ENCODE results near the gene GTF3C5.
"Not testable (repeated sequence)": the region's sequence is repeated elsewhere in the genome, so short reads cannot be mapped to it uniquely, and the experiment has no call there.

Gene GTF3C5

DNA sequence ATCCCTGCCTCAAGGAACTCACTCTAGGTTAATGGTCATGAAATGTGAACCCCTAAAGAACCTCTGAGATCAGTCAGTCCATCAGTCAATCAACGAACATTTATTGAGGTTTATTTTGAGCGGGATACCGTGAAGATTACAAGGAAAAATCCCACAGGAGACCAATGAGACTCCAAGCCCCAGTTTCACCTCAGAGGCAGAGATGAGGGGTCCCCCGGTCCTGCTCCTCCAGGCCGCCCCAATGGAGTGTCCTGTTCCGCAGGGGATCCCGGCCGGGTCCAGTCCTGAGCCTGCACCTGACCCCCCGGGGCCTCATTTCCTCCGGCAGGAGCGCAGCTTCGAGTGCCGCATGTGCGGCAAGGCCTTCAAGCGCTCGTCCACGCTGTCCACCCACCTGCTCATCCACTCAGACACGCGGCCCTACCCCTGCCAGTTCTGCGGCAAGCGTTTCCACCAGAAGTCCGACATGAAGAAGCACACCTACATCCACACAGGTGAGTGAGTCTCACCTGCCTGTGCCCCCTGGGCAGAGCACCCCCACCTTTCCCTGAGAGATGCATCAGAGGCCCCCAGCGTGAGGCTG lies 41.3 kb upstream of the GTF3C5 start:
- Histone ChIP-seq H3K36me3 (no peaks in the 10 kb centered on the region), H3K27ac (no peak overlapping the region), H3K4me3 (ENCODE audit: low read depth, low read length) (no peak overlapping the region), H3K9me3 (ENCODE audit: severe bottlenecking) (no peaks in the 10 kb centered on the region), H3K27me3 (ENCODE audit: insufficient read depth, low read depth, severe bottlenecking) (no peaks in the 10 kb centered on the region)
- DNase-seq: no peak
- TF ChIP-seq, protein P1, sequence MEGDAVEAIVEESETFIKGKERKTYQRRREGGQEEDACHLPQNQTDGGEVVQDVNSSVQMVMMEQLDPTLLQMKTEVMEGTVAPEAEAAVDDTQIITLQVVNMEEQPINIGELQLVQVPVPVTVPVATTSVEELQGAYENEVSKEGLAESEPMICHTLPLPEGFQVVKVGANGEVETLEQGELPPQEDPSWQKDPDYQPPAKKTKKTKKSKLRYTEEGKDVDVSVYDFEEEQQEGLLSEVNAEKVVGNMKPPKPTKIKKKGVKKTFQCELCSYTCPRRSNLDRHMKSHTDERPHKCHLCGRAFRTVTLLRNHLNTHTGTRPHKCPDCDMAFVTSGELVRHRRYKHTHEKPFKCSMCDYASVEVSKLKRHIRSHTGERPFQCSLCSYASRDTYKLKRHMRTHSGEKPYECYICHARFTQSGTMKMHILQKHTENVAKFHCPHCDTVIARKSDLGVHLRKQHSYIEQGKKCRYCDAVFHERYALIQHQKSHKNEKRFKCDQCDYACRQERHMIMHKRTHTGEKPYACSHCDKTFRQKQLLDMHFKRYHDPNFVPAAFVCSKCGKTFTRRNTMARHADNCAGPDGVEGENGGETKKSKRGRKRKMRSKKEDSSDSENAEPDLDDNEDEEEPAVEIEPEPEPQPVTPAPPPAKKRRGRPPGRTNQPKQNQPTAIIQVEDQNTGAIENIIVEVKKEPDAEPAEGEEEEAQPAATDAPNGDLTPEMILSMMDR (IDR thresholded peaks at IDR 0.05; ENCODE audit: low read depth, low read length): no peak

DNA sequence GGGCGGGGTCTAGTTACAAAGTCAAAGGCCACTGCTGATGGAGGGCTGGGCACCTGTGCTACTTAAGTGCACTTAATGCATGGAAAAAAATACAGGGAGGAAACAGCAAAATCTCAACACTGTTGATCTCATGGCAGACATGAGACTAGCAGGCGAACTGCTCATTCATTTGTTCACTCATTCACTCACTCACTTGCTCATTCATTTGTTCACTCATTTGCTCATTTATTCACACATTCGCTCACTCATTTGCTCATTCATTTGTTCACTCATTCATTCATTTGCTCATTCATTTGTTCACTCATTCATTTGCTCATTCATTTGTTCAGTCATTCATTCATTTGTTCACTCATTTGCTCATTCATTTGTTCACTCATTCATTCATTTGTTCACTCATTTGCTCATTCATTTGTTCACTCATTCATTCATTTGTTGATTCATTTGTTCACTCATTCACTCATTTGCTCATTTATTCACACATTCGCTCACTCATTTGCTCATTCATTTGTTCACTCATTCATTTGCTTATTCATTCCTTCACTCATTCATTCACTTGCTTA lies 40.7 kb upstream of the GTF3C5 start:
- H3K36me3 ChIP-seq; H3K9me3 ChIP-seq (ENCODE audit: severe bottlenecking); DNase-seq; H3K27me3 ChIP-seq (ENCODE audit: insufficient read depth, low read depth, severe bottlenecking); H3K27ac ChIP-seq; H3K4me3 ChIP-seq (ENCODE audit: low read depth, low read length): not testable (repeated sequence)

DNA sequence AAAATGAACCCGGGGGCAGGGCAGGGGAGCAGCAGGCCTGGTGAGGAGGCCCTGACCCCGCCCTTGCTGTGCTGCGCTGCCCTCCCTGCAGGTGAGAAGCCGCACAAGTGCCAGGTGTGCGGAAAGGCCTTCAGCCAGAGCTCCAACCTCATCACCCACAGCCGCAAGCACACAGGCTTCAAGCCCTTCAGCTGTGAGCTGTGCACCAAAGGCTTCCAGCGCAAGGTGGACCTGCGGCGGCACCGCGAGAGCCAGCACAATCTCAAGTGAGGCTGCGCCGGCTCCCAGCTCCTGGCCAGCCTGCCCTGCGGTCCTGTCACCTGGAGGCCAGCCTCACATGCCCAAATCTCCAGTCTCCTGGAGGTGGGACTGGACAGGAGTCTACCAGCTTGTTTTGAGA lies 40.0 kb upstream of the GTF3C5 start:
- TF ChIP-seq, protein P1 (IDR thresholded peaks at IDR 0.05; ENCODE audit: low read depth, low read length): no peak
- DNase-seq: no peak
- H3K27me3 ChIP-seq (ENCODE audit: insufficient read depth, low read depth, severe bottlenecking): no peaks in the 10 kb centered on the region
- no peaks in the 10 kb centered on the region for H3K9me3 ChIP-seq (ENCODE audit: severe bottlenecking)
- H3K4me3 ChIP-seq (ENCODE audit: low read depth, low read length): no peak overlapping the region
- no peaks in the 10 kb centered on the region for H3K36me3 ChIP-seq
- no peak overlapping the region for H3K27ac ChIP-seq

DNA sequence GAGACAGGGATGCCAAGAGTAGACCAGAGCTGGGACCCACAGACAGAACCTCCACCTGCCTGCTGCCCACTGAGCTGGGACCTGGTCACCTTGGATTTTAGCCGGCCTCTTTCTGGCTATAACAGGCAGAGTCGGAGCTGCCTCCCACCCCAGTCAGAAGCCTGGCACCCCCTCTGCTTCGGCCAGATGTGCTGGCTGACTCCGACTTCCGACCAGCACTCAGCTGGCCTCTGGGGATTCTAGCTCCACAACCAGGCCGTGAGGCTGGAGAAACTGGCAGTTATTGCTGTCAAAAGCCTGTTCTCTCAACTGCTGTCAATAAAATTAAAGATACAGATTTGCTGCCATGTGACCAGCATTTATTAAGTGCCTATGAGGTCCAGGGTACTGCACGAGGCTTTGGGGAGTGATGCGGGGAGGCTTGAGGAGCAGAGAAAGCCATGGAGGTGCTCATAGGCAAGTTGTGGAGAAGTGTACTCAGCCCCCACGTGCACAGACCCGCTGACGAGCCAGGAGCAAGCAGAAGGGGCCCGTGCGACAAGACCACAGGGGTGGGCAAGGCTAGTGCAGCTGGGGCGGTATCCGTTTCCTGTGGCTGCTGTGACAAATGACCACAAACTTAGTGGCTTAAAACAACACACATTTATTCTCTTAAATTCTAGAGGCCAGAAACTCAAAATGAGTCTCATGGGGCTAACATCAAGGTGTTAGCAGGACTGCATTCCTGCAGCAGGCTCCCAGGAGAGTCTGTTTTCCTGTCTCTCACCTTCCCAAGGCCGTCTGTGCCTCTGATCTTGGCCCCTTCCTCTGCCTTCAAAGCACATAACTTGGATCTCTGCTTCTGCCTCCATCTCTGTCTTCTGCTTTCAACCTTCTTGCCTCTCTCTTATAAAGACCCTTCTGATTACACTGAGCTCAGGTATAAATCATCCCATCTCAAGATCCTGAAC lies 39.2 kb upstream of the GTF3C5 start:
- H3K9me3 ChIP-seq (ENCODE audit: severe bottlenecking): no peaks in the 10 kb centered on the region
- TF ChIP-seq, protein P1 (IDR thresholded peaks at IDR 0.05; ENCODE audit: low read depth, low read length): no peak
- no peak for DNase-seq
- H3K27ac ChIP-seq: no peak overlapping the region
- H3K27me3 ChIP-seq (ENCODE audit: insufficient read depth, low read depth, severe bottlenecking): no peaks in the 10 kb centered on the region
- no peaks in the 10 kb centered on the region for H3K36me3 ChIP-seq
- no peak overlapping the region for H3K4me3 ChIP-seq (ENCODE audit: low read depth, low read length)

DNA sequence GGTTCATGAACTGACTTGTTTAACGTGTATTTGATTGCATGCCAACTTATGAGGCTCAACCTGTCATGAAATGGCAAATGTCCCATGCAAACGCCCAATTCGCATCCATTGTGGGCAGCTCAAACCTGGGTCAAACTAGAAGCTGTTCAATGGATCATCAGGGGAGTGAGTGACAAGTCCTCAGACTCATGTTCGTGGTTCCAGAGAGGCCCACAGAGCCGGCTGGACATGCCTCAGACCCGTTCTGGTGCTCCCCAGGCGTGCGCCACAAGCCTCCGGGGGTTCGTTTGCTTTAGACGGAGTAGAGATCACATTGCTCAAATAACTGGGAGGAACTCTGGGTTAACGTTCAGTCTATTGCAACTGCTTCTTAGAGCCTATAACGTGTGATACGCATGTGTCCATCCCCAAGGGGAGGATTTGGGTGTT lies 37.3 kb upstream of the GTF3C5 start:
- no peak for DNase-seq
- H3K27me3 ChIP-seq (ENCODE audit: insufficient read depth, low read depth, severe bottlenecking): no peaks in the 10 kb centered on the region
- H3K4me3 ChIP-seq (ENCODE audit: low read depth, low read length): no peak overlapping the region
- TF ChIP-seq, protein P1 (IDR thresholded peaks at IDR 0.05; ENCODE audit: low read depth, low read length): no peak
- H3K9me3 ChIP-seq (ENCODE audit: severe bottlenecking): no peaks in the 10 kb centered on the region
- no peak overlapping the region for H3K27ac ChIP-seq
- H3K36me3 ChIP-seq: no peaks in the 10 kb centered on the region

DNA sequence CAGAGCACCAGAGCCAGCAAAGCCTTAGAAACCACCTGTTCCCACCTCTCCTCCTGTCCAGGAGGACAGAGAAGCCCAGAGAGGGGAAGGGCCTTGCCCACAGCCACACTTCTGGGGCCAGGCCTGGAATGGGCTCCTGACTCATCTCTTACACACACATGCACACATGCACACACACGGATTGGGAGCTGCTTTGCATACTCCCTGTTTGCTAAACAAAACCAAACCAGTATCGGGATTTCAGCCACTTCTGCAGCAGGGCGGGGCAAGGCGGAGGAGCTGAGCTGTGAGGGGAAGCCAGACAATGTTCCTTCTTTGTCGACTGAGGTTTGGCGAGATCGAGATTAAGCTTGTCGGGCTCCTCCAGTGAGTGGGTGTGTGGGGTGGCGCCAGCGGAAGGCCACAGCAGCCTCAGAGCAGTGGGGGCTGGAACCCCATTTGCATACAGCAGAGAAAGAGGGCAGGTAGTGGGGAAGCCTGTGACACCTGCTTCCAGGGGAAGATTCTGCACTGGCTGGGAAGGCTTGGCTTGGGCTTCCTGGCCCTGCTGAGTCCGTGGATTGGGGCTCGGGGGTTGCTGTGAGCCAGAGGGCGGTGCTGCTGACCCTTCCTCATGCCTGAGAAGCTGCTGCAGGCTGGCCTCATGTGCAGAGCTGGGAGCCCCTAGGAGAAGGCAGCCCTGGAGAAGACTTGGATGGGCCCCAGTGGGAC lies 36.2 kb upstream of the GTF3C5 start:
- no peak for DNase-seq
- TF ChIP-seq, protein P1 (IDR thresholded peaks at IDR 0.05; ENCODE audit: low read depth, low read length): no peak
- no peaks in the 10 kb centered on the region for H3K36me3 ChIP-seq
- H3K27me3 ChIP-seq (ENCODE audit: insufficient read depth, low read depth, severe bottlenecking): no peaks in the 10 kb centered on the region
- no peak overlapping the region for H3K27ac ChIP-seq
- H3K9me3 ChIP-seq (ENCODE audit: severe bottlenecking): no peaks in the 10 kb centered on the region
- H3K4me3 ChIP-seq (ENCODE audit: low read depth, low read length): no peak overlapping the region
